Glomerular endothelial cell (primary cell): Measurements from ENCODE around the gene PLXNC1. TPM values are rescaled to one million over a fixed set of nuclear protein-coding genes. Genes with fewer than 3 reads are reported as not detected.

Experiments
- DNase-seq: peaks from one replicate; pipeline ENCODE4 v3.0.0-alpha.2; 2011; ENCODE audit warnings: low read depth, low spot score; ENCODE audit errors: extremely low read depth
- total RNA-seq: library from RNA; depleted of rRNA; stranded (reverse); fragments of >200 nt; gene quantifications from 2 replicates; pipeline ENCODE4 v1.2.3, GENCODE V29; 2015

Gene PLXNC1
- 0.15 and 0.99 TPM in 2 replicates for total RNA-seq

DNA sequence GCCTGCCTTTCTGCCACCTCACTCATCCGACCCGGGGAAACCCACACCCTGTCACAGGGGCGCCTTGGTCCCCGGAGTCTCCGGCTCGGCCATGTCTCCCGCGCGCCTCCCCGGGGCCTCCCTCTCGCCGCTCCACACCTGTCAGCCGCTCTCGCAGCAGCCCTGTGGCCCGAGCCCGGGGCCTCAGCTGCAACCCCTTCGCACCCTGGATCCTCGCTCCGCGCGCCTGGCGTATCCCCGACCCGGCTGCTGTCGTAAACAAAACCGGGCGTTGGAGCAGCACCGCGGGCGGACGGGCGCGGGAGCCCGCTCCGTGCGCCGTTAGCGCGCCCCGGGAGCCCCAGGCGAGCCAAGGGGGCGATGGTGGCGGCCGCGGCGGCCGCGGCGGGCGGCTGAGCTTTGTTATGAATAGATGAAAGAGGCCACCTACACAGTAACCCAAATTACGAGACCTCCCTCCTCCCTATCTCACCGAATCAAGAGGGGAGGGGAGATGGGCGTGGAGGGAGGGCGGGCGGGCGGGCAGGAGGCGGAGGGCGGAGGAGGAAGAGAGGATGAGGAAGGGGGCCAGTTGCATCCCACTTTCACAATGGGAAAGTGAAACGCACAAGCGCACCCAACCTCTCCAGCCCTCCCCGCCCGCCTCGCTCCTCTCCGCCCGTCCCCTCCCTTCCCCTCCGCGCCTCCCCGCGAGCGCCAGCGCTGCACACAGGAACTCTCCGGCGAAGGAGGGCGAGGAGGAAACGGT is at the start of gene PLXNC1:
TSS of gene PLXNC1 (plus strand) at position 587 of the 748 bp plus-strand sequence. CDS start 395 bp downstream, outside the sequence.
- no peak for DNase-seq

GRCh38 chr12:94099191-94099590 is 49.2 kb upstream of the PLXNC1 start:
- DNase-seq: no peak

DNA sequence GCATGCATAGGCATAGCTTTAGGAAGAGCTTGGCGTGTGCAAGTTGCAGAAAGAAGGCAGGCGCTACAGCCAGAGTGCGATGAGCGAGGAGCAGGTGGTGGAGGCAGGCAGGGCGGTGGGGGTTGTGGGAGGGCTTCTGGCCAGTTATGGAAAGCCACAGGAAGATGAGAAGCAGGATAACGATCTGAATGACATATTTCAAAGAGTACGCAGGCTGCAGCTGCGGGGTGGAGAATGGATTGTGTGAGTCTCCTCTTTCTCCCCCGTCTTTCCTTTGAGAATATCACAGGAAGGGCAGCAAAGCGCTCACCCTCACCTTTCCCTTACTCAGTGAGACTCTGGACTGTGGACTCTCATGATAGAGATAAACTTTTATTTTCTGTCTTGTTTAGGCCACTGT is 48.7 kb upstream of the PLXNC1 start:
- no peak for DNase-seq

- DNase-seq: no peak
Observed at GRCh38 chr12:94100211-94100627, 48.2 kb upstream of the PLXNC1 start.

DNA sequence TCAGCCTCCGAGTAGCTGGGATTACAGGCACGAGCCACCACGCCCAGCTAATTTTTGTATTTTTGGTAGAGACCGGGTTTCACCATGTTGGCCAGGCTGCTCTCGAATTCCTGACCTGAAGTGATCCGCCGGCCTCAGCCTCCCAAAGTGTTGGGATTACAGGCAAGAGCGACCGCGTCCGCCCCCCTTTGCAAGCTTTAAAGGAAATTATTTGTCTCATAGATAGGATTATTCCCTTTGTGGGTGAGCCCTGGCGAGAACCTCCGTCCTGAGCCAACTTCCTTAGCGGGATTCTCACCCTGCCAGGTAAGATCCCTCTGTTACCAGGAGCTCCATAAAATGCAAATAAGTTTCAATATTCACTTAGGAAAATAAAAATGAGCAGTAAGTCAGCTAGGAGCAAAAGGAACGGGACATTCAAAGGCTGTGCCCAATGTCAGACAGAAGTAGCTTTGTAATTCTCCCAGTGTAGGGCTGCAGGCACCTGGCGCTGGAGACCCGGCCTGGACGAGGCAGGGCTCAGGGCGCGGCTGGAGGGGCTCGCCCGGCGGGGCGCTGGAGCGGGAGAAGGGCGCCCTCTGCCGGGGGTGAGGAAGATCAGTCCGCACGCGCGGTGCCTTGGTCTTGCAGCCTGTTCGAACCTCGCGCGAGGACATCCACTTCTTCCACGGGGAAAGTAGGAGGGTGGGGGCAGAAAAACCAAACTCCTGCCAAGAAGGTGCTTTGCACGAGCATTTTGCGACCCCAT is 47.2 kb upstream of the PLXNC1 start:
- no peak for DNase-seq

- peak; percentile 58 for DNase-seq
Observed at GRCh38 chr12:94101738-94102660, 46.4 kb upstream of the PLXNC1 start.

- DNase-seq: no peak
Observed at GRCh38 chr12:94103986-94104385, 44.4 kb upstream of the PLXNC1 start.

DNA sequence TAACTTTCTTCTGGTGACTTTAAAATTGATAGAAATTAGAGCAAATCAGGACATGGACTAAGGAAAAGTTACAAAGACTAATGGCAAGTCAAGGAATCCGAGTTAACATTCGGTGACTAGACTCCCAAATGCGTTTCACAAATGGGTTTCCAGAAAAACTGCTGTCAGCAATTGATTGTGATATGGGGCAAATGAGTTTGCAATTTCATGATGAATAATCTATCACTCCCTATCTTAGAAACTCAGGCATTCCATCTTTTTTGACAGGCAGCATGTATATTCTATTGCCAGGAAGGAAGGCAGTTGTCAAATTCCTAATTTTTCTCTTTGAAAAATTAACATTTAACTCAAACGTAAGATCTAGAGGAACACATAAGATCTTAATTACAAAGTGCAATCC is 40.5 kb upstream of the PLXNC1 start:
- no peak for DNase-seq

DNA sequence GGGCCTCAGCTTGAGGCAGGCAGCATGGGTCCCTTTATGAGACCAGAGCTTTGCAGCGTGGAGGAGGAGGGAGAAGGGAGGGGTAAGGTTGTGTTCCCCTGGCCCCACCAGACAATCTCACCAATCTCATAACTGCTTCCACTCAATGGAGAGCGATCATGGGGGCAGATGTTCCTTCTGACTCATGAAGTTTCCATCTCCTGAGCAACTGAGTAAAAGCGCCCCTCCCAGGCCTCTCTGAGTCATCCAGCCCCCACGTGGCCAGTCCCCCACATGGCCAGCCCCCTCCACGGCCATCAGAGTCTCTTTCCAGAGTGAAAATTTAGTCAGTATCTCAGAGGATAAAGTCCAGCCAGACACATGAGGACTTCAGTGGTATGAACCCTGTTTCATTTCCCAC is 39.2 kb upstream of the PLXNC1 start:
- DNase-seq: no peak

DNA sequence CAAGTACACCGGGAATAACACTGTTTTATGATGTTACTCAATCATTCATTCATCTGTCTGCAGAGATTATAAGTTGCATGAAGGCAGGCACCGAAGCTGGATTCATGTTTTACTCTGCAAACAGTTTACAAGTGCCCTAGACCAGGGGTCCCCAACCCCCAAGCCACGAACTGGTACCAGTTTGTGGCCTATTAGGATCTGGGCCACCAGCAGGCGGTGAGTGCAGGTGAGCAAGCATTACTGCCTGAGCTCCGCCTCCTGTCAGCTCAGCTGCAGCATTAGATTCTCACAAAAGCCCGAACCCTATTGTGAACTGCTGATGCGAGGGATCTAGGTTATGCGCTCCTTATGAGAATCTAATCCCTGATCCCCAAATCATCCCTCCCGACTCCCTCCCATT is 38.1 kb upstream of the PLXNC1 start:
- DNase-seq: no peak

GRCh38 chr12:94111302-94111701 is 37.1 kb upstream of the PLXNC1 start:
- no peak for DNase-seq

DNA sequence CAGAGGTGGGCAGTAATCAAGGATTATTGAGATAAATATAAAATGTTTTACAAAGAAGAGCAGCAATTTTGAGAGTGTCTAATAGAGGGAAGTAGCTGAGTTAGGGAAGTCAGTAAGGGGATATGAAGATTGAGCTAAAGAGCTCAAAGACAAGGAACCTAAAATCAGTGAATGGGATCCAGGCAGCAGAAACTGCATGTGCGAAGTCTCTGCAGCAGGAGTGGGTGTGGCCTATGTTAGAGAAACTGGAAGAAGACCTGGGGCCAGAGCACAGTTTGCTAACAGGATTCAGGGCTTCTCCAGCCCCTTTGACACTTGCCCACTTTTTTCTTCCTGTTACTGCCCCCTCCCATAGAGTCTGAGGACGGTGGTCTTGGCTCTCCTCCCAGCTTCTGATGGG is 36.3 kb upstream of the PLXNC1 start:
- DNase-seq: no peak

GRCh38 chr12:94114166-94114565 is 34.2 kb upstream of the PLXNC1 start:
- no peak for DNase-seq

DNA sequence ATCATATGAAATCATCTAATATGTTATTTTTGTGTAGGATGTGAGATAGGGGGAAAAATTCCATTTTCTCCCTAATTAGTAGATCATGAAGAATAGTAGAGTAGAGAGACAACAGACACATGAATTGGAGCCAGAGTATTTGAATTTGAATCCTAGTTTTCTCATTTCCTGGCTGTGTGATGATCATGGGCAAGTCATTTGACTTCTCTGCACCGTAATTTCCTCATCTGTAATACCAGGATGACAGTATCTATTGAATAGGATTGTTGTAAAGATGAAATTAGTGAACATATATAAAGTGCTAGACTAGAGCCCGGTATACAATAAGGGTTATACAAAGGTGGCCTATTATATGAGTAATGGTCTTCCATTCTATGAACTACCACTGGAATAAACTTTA is 32.2 kb upstream of the PLXNC1 start:
- DNase-seq: no peak

DNA sequence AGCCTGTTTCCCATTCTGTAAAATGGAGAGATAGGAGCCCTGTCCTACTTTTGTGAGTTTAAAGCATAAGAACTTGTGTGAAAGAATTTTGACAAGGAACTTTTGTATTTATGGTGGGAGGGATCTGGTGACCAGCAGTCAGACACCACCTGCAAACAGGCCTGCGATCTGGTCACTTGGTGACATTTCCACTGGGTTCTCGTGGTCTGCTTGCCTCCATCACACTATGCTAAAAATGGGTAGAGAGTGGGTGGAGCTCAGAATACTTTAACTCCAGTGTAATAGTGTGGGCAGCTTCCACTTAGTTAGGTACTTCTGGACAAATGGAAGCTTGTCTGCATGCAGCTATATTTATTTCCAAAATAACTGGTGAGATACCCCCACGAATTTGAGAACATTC is 26.5 kb upstream of the PLXNC1 start:
- no peak for DNase-seq

DNA sequence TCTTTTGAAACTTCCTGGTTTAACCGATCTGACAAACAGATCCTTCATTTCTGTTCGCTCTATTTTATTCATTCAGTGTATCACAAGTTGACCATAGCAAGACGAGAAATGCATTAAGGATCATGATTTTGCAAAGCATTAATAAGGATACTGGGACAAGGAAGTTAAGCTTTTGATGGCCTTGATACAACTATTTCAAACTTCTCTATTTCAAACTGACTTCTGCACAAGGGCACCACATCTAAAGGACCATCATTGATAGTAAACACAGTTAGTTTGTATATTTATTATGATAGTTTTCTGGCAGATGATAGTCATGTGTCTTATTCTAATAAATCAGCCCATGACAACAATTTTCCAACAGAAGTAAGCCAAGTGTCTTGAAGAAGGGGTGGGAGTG is 25.8 kb upstream of the PLXNC1 start:
- DNase-seq: no peak

DNA sequence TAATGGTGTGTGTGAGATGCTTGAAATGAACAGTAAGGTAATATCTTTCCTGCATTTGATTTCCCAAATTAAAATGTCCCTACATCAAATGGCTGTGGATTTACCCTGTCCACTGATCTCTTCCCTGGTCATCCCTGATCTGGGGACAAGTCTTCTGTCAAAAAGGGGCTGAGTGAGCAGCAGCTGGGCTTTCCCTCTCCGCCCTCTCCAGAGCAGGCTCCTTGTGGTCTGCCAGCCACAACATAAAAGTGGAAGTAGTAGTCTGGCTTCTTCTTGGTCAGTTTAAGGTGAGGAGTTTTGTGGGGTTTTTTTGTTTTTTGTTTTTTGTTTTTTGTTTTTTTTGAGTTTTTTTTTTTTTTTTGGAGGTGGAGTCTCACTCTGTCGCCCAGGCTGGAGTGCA is 25.2 kb upstream of the PLXNC1 start:
- DNase-seq: no peak

DNA sequence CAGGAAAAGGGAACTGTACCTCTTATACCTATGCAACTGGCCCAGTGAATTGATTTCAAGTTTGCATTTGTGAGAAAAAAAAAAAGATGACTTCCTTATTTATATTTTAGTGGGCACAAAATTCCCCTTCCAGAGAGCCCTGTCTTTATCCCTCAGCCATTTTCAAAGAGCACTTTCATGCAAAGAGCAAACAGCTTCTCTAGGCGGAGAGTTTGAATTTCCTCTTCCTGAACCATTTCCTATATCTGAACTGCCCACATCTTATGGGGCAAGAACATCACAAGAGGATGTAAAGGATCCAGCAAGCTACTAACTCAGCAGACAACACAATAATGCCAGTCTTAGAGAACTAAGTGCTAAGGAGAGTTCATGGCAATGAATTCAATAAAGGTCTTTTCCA is 22.3 kb upstream of the PLXNC1 start:
- DNase-seq: no peak

DNA sequence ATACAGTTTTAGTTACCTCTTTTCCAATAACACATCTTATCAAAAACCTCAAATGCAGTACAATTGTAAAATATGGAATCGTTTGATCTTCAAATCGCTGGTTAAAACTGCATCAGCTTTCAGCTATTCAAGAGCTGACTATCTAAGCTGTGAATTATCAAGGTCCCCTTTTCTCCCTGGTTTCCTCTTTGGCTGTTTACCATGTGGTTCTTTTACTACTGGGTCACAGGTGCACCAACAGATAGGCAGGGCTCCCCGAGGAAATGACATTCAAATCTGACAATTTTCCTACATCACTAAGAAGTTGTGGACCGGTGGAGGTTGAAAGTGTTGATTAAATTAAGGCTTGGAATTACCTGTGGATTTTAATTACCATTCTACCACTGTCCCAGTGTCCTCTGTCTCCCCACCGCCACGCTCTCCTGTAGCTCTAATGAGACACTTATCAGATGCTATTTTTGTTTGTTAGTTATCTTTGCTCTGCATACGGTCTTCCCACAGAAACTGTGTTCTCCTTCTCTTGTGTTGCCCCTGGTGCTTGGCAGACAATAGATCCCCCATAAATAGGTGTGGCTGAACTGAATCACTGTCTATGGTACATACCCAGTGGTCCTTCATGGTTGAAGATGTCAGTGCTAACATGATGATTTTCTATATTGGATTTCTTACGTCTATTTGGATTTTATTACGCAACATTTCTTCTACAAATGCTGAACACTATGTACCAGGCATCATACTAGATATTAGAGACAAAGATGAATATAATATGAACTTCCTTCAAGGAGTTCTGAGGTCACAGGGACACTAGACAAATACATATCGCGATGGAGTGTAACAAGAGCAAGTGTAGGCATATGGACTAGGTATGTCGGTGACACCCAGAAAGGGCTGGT is 20.9 kb upstream of the PLXNC1 start:
- no peak for DNase-seq

GRCh38 chr12:94128280-94128679 is 20.1 kb upstream of the PLXNC1 start:
- DNase-seq: no peak
